WTC11 (cell line): Measurements from ENCODE around the gene SLC26A11. TPM values are rescaled to one million over a fixed set of nuclear protein-coding genes. Genes with fewer than 3 reads are reported as not detected.

Experiments used
- ATAC-seq: fragments of 200-7000 bp; cut with Tn5 transposase; 2 replicates; pipeline ENCODE4 v1.10.0; 2021; ENCODE audit warnings: mild to moderate bottlenecking, moderate library complexity
- CTCF ChIA-PET: fragments of 300-600 bp; sonication (Branson Sonifier 250); formaldehyde crosslinking; loops from one replicate; lab custom pipeline; 2021; ENCODE audit warnings: antibody characterized with exemption; lab: Charles Lee
- POLR2A ChIA-PET: fragments of 350-600 bp; sonication (Branson Sonifier 250); formaldehyde crosslinking; loops from one replicate; lab custom pipeline; 2021; ENCODE audit warnings: antibody characterized with exemption; lab: Charles Lee
- DNase-seq: peaks from one replicate; pipeline ENCODE4 v3.0.0; 2021; ENCODE audit warnings: low spot score
- H3K27ac Mint-ChIP-seq: 2 replicates; pipeline ENCODE4 v1.8.0; 2021; ENCODE audit warnings: mixed read lengths
- H3K27me3 Mint-ChIP-seq: 2 replicates; pipeline ENCODE4 v1.8.0; 2021; ENCODE audit warnings: low read depth, mild to moderate bottlenecking, moderate library complexity, mixed read lengths
- H3K36me3 Mint-ChIP-seq: 2 replicates; pipeline ENCODE4 v1.8.0; 2021; ENCODE audit warnings: mixed read lengths
- H3K4me1 Mint-ChIP-seq: 2 replicates; pipeline ENCODE4 v1.8.0; 2022; ENCODE audit warnings: mixed read lengths
- H3K4me3 Mint-ChIP-seq: 2 replicates; pipeline ENCODE4 v1.8.0; 2021; ENCODE audit warnings: mild to moderate bottlenecking, moderate library complexity, mixed read lengths
- H3K9me3 Mint-ChIP-seq: 2 replicates; pipeline ENCODE4 v1.8.0; 2021; ENCODE audit warnings: mixed read lengths
- CBFB ChIP-seq: sonication (generic); formaldehyde crosslinking; IDR thresholded peaks from 2 replicates; pipeline ENCODE4 v1.8.1; 2022; ENCODE audit warnings: mild to moderate bottlenecking, low read depth, missing genetic modification reagents
- ETV6 ChIP-seq: sonication (generic); formaldehyde crosslinking; IDR thresholded peaks from 2 replicates; pipeline ENCODE4 v1.8.1; 2022; ENCODE audit warnings: mild to moderate bottlenecking, missing genetic modification reagents
- FOXJ3 ChIP-seq: sonication (generic); formaldehyde crosslinking; IDR thresholded peaks from 2 replicates; pipeline ENCODE4 v1.9.0; 2021; ENCODE audit warnings: missing genetic modification reagents, mild to moderate bottlenecking, borderline replicate concordance
- FOXK1 ChIP-seq: sonication (generic); formaldehyde crosslinking; IDR thresholded peaks from 2 replicates; pipeline ENCODE4 v1.8.0; 2022; ENCODE audit warnings: mild to moderate bottlenecking, moderate library complexity, missing genetic modification reagents
- FOXP1 ChIP-seq: sonication (generic); formaldehyde crosslinking; IDR thresholded peaks from 2 replicates; pipeline ENCODE4 v1.8.0; 2022; ENCODE audit warnings: missing genetic modification reagents, mild to moderate bottlenecking, moderate library complexity, borderline replicate concordance
- GABPB1 ChIP-seq: sonication (generic); formaldehyde crosslinking; IDR thresholded peaks from 2 replicates; pipeline ENCODE4 v1.8.1; 2023; ENCODE audit warnings: mild to moderate bottlenecking, missing genetic modification reagents
- GRHL2 ChIP-seq: fragments of 250-450 bp; sonication (Bioruptor Pico); IDR thresholded peaks from 2 replicates; pipeline ENCODE4 v1.8.0; 2022; ENCODE audit warnings: mild to moderate bottlenecking, moderate library complexity; ENCODE audit not compliant: insufficient replicate concordance, severe bottlenecking
- JAZF1 ChIP-seq: fragments of 250-450 bp; sonication (Bioruptor Pico); IDR thresholded peaks from 2 replicates; pipeline ENCODE4 v1.9.0; 2021; ENCODE audit warnings: moderate library complexity, mild to moderate bottlenecking, inconsistent platforms
- JUN ChIP-seq: sonication (generic); formaldehyde crosslinking; IDR thresholded peaks from 2 replicates; pipeline ENCODE4 v1.8.0; 2023; ENCODE audit warnings: mild to moderate bottlenecking, missing genetic modification reagents
- KAT7 ChIP-seq: sonication (generic); formaldehyde crosslinking; IDR thresholded peaks from 2 replicates; pipeline ENCODE4 v1.8.1; 2023; ENCODE audit warnings: missing genetic modification reagents, mild to moderate bottlenecking, borderline replicate concordance
- MYBL2 ChIP-seq: sonication (generic); formaldehyde crosslinking; IDR thresholded peaks from 2 replicates; pipeline ENCODE4 v1.8.1; 2023; ENCODE audit warnings: mild to moderate bottlenecking, moderate library complexity, missing genetic modification reagents
- NFATC4 ChIP-seq: fragments of 250-450 bp; sonication (Bioruptor Pico); IDR thresholded peaks from 2 replicates; pipeline ENCODE4 v1.9.0; 2021; ENCODE audit warnings: mild to moderate bottlenecking
- NFYB ChIP-seq: sonication (generic); formaldehyde crosslinking; conservative IDR thresholded peaks from 2 replicates; pipeline ENCODE4 v1.8.0; 2022; ENCODE audit warnings: low read depth, missing genetic modification reagents
- PRRX2 ChIP-seq: fragments of 250-450 bp; sonication (Bioruptor Pico); IDR thresholded peaks from 2 replicates; pipeline ENCODE4 v1.8.0; 2021; ENCODE audit warnings: mild to moderate bottlenecking
- RORB ChIP-seq: fragments of 250-450 bp; sonication (Bioruptor Pico); IDR thresholded peaks from 2 replicates; pipeline ENCODE4 v1.9.0; 2021; ENCODE audit warnings: mild to moderate bottlenecking
- SP1 ChIP-seq: sonication (generic); formaldehyde crosslinking; conservative IDR thresholded peaks from 2 replicates; pipeline ENCODE4 v1.8.1; 2022; ENCODE audit warnings: missing genetic modification reagents
- TEAD1 ChIP-seq: sonication (generic); formaldehyde crosslinking; IDR thresholded peaks from 2 replicates; pipeline ENCODE4 v1.8.0; 2022; ENCODE audit warnings: mild to moderate bottlenecking, missing genetic modification reagents
- TEAD4 ChIP-seq: sonication (generic); formaldehyde crosslinking; IDR thresholded peaks from 2 replicates; pipeline ENCODE4 v1.8.0; 2022; ENCODE audit warnings: mild to moderate bottlenecking, missing genetic modification reagents
- ZNF219 ChIP-seq: sonication (generic); formaldehyde crosslinking; IDR thresholded peaks from 2 replicates; pipeline ENCODE4 v1.8.0; 2023; ENCODE audit warnings: missing genetic modification reagents, mild to moderate bottlenecking, borderline replicate concordance
- ZNF232 ChIP-seq: sonication (generic); formaldehyde crosslinking; IDR thresholded peaks from 2 replicates; pipeline ENCODE4 v1.8.0; 2022; ENCODE audit warnings: mild to moderate bottlenecking, missing genetic modification reagents
- ZNF317 ChIP-seq: sonication (generic); formaldehyde crosslinking; IDR thresholded peaks from 2 replicates; pipeline ENCODE4 v1.8.1; 2023; ENCODE audit warnings: low read depth, mild to moderate bottlenecking, moderate library complexity, missing genetic modification reagents, borderline replicate concordance
- ZNF416 ChIP-seq: fragments of 250-450 bp; sonication (Bioruptor Pico); IDR thresholded peaks from 2 replicates; pipeline ENCODE4 v1.9.0; 2021; ENCODE audit warnings: mild to moderate bottlenecking, inconsistent platforms
- ZNF671 ChIP-seq: fragments of 250-450 bp; sonication (Bioruptor Pico); IDR thresholded peaks from 2 replicates; pipeline ENCODE4 v1.8.0; 2021; ENCODE audit warnings: mild to moderate bottlenecking
- total RNA-seq: library from RNA; stranded (reverse); gene quantifications from 3 replicates; pipeline ENCODE4 v1.2.3, GENCODE V29; 2021
- TF ChIP-seq, protein P1 (sequence below): sonication (generic); formaldehyde crosslinking; IDR thresholded peaks from 2 replicates; pipeline ENCODE4 v1.8.0; 2022; ENCODE audit warnings: mild to moderate bottlenecking, missing genetic modification reagents
- TF ChIP-seq, protein P2 (sequence below): sonication (generic); formaldehyde crosslinking; conservative IDR thresholded peaks from 2 replicates; pipeline ENCODE4 v1.8.1; 2022; ENCODE audit warnings: mild to moderate bottlenecking, missing genetic modification reagents
- TF ChIP-seq, protein P3 (sequence below): fragments of 250-450 bp; sonication (Bioruptor Pico); IDR thresholded peaks from 2 replicates; pipeline ENCODE4 v1.8.0; 2021; ENCODE audit warnings: mild to moderate bottlenecking
- TF ChIP-seq, protein P4 (sequence below): sonication (generic); formaldehyde crosslinking; IDR thresholded peaks from 2 replicates; pipeline ENCODE4 v1.8.1; 2023; ENCODE audit warnings: mild to moderate bottlenecking, missing genetic modification reagents
- TF ChIP-seq, protein P5 (sequence below): sonication (generic); formaldehyde crosslinking; IDR thresholded peaks from 2 replicates; pipeline ENCODE4 v1.8.1; 2023; ENCODE audit warnings: mild to moderate bottlenecking, missing genetic modification reagents, moderate library complexity

Gene SLC26A11
- total RNA-seq, 1 experiment from 2014 or later: 26.4 TPM

DNA sequence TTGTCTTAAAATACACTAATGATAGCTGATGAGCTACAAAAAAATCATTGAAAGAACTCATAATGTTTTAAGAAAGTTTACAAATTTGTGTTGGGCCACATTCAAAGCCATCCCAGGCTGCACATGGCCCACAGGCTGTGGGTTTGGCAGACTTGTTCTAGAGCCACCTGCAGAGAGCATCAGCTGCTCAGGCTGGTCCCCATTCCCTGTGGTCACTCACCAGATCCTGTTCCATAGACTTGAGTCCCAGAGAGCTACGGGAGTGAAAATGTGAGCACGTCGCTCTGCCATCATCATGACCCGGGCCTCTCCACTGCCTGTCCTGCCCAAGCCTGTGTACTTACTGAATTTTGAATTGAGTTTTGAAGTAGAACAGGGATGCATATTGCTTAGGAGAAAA, 6.9 kb downstream of the SLC26A11 start:
- H3K36me3 Mint-ChIP-seq: peaks cover 22% of the 10 kb centered on the region
- H3K9me3 Mint-ChIP-seq: peaks cover 9% of the 10 kb centered on the region
- peaks cover 20% of the 10 kb centered on the region for H3K4me1 Mint-ChIP-seq
- TF ChIP-seq MYBL2 (CRISPR knock-in tag): no peak
- no peak for TF ChIP-seq PRRX2 (CRISPR knock-in tag)
- TF ChIP-seq TEAD1 (CRISPR knock-in tag): no peak
- no peak for TF ChIP-seq GABPB1
- TF ChIP-seq, protein P1, sequence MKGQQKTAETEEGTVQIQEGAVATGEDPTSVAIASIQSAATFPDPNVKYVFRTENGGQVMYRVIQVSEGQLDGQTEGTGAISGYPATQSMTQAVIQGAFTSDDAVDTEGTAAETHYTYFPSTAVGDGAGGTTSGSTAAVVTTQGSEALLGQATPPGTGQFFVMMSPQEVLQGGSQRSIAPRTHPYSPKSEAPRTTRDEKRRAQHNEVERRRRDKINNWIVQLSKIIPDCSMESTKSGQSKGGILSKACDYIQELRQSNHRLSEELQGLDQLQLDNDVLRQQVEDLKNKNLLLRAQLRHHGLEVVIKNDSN (CRISPR knock-in tag): no peak
- TF ChIP-seq SP1: no peak
- TF ChIP-seq JUN (CRISPR knock-in tag): no peak
- TF ChIP-seq GRHL2: no peak
- TF ChIP-seq, protein P2, sequence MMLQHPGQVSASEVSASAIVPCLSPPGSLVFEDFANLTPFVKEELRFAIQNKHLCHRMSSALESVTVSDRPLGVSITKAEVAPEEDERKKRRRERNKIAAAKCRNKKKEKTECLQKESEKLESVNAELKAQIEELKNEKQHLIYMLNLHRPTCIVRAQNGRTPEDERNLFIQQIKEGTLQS (CRISPR knock-in tag): no peak
- TF ChIP-seq NFYB (CRISPR knock-in tag): no peak
- DNase-seq: no peak
- CTCF ChIA-PET: interaction anchor here (1.0 to 1.1 kb wide), 2 partner anchors 31 to 44 kb away, joined by 4 to 5 read pairs; no protein-coding TSS in a partner anchor
- no peak overlapping the region for H3K27ac Mint-ChIP-seq
- no peaks in the 10 kb centered on the region for H3K27me3 Mint-ChIP-seq
- no peak overlapping the region for H3K4me3 Mint-ChIP-seq
- no peak for ATAC-seq
- POLR2A ChIA-PET: no interaction called here

DNA sequence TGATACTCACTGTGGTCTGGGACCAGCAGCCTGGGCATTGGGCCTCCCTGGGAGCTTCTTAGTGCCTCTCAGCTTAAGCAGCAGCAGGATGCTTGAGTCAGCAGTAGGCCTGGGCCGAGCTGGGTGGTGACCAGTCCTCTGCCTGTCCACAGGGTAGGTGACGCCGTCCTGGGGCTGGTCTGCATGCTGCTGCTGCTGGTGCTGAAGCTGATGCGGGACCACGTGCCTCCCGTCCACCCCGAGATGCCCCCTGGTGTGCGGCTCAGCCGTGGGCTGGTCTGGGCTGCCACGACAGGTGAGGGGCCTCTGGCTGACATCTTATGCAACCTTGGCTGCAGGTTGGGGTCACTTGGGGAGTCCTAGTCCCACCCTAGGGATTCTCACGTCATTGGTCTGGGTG, 7.4 kb downstream of the SLC26A11 start:
- no peak for ATAC-seq
- H3K36me3 Mint-ChIP-seq: peaks cover 27% of the 10 kb centered on the region
- POLR2A ChIA-PET: no interaction called here

DNA sequence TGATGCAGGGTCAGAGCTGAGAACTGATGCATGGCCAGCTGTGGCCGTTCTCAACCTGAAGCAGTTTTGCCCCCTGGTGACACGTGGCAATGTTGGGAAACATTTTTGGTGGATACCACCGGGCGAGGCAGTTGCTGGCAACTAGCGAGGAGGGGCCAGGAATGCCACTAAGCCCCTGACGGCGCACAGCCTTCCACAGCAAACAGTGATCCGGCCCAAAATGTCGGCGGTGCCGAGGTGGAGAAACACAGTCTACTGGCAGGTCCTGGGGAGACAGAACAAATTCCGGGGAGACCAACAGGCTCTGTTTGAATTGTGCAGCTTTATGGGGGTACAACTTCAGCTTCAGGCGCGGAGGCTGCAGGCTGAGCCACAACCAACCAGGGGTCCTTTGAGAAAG, 8.2 kb downstream of the SLC26A11 start:
- ATAC-seq (no peak), DNase-seq (no peak)
- H3K36me3 Mint-ChIP-seq: peaks cover 33% of the 10 kb centered on the region
- CTCF ChIA-PET: no interaction called here
- no peak overlapping the region for H3K4me3 Mint-ChIP-seq
- H3K4me1 Mint-ChIP-seq: peaks cover 20% of the 10 kb centered on the region
- no peaks in the 10 kb centered on the region; the same call in 1 of the 2 replicates for H3K27me3 Mint-ChIP-seq
- TF ChIP-seq NFATC4 (CRISPR knock-in tag): no peak
- no peak for TF ChIP-seq TEAD1 (CRISPR knock-in tag)
- TF ChIP-seq ZNF416: no peak
- TF ChIP-seq ZNF232 (CRISPR knock-in tag): no peak
- no peak for TF ChIP-seq ZNF219 (CRISPR knock-in tag)
- H3K27ac Mint-ChIP-seq: no peak overlapping the region
- POLR2A ChIA-PET: no interaction called here
- H3K9me3 Mint-ChIP-seq: peaks cover 19% of the 10 kb centered on the region

More for the DNA sequence above, 7.4 kb downstream of the SLC26A11 start:
- CTCF ChIA-PET: interaction anchor here (1.0 kb wide), 1 partner anchor 32 kb away, joined by 5 read pairs; no protein-coding TSS in a partner anchor
- Mint-ChIP-seq H3K4me3 (no peak overlapping the region), H3K9me3 (peaks cover 14% of the 10 kb centered on the region), H3K27me3 (no peaks in the 10 kb centered on the region; the same call in 1 of the 2 replicates), H3K27ac (no peak overlapping the region), H3K4me1 (peaks cover 20% of the 10 kb centered on the region)
- TF ChIP-seq MYBL2 (CRISPR knock-in tag): no peak
- no peak for TF ChIP-seq ETV6 (CRISPR knock-in tag)
- TF ChIP-seq FOXJ3: no peak
- TF ChIP-seq JAZF1 (CRISPR knock-in tag): no peak
- no peak for TF ChIP-seq KAT7 (CRISPR knock-in tag)
- DNase-seq: no peak

DNA sequence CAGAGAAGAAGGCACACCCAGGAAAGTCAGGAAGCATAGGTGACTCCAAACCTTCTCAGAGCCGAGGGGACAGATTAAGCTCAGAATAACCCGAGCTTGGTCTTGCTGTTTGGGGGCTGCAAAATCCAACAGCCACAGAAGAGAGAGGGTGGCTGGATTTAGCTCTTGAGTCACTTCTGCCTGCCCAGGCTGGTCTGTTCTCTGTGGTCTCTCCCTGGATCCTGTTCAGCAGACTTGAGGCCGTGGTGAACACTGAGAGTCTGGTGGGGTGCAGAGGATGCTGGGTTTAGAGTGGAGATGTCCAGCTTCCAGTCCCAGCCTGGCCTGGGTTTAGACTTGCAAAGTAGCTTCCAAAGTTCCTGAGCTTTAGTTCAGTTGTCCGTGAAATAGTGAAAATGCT, 8.8 kb downstream of the SLC26A11 start:
- DNase-seq (no peak), ATAC-seq (no peak)
- no peaks in the 10 kb centered on the region; the same call in 1 of the 2 replicates for H3K27me3 Mint-ChIP-seq
- ChIA-PET POLR2A (no interaction called here), CTCF (no interaction called here)
- H3K4me1 Mint-ChIP-seq: peaks cover 18% of the 10 kb centered on the region
- H3K36me3 Mint-ChIP-seq: peaks cover 35% of the 10 kb centered on the region
- no peak overlapping the region for H3K4me3 Mint-ChIP-seq
- H3K27ac Mint-ChIP-seq: no peak overlapping the region
- peaks cover 21% of the 10 kb centered on the region for H3K9me3 Mint-ChIP-seq
- TF ChIP-seq, protein P3, sequence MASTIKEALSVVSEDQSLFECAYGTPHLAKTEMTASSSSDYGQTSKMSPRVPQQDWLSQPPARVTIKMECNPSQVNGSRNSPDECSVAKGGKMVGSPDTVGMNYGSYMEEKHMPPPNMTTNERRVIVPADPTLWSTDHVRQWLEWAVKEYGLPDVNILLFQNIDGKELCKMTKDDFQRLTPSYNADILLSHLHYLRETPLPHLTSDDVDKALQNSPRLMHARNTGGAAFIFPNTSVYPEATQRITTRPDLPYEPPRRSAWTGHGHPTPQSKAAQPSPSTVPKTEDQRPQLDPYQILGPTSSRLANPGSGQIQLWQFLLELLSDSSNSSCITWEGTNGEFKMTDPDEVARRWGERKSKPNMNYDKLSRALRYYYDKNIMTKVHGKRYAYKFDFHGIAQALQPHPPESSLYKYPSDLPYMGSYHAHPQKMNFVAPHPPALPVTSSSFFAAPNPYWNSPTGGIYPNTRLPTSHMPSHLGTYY: no peak
- no peak for TF ChIP-seq ZNF671
- TF ChIP-seq ZNF317: no peak
- no peak for TF ChIP-seq FOXK1 (CRISPR knock-in tag)
- TF ChIP-seq GABPB1: no peak
- TF ChIP-seq, protein P4, sequence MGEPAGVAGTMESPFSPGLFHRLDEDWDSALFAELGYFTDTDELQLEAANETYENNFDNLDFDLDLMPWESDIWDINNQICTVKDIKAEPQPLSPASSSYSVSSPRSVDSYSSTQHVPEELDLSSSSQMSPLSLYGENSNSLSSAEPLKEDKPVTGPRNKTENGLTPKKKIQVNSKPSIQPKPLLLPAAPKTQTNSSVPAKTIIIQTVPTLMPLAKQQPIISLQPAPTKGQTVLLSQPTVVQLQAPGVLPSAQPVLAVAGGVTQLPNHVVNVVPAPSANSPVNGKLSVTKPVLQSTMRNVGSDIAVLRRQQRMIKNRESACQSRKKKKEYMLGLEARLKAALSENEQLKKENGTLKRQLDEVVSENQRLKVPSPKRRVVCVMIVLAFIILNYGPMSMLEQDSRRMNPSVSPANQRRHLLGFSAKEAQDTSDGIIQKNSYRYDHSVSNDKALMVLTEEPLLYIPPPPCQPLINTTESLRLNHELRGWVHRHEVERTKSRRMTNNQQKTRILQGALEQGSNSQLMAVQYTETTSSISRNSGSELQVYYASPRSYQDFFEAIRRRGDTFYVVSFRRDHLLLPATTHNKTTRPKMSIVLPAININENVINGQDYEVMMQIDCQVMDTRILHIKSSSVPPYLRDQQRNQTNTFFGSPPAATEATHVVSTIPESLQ: no peak
- no peak for TF ChIP-seq TEAD4 (CRISPR knock-in tag)
- no peak for TF ChIP-seq GRHL2
- TF ChIP-seq CBFB: no peak
- TF ChIP-seq FOXP1 (CRISPR knock-in tag): no peak
- TF ChIP-seq, protein P5, sequence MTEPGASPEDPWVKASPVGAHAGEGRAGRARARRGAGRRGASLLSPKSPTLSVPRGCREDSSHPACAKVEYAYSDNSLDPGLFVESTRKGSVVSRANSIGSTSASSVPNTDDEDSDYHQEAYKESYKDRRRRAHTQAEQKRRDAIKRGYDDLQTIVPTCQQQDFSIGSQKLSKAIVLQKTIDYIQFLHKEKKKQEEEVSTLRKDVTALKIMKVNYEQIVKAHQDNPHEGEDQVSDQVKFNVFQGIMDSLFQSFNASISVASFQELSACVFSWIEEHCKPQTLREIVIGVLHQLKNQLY (CRISPR knock-in tag): no peak
- TF ChIP-seq RORB: no peak
- no peak for TF ChIP-seq SP1
- TF ChIP-seq ZNF416: no peak
